GM15510 (cell line): ENCODE measurements around the gene FUT1.

Source experiments
- POLR2A ChIP-seq: IDR thresholded peaks from 3 replicates; pipeline ENCODE4 v1.6.1; 2011; ENCODE audit warnings: borderline replicate concordance; ENCODE audit not compliant: insufficient read length; ENCODE audit errors: extremely low read depth

FUT1 gene

GRCh38 chr19:48752496-48753365 lies at the start of gene FUT1:
Gene FUT1, minus strand, starts transcription at chr19:48752641. Its CDS starts 1,360 bp downstream, at chr19:48751281.
- no peak for TF ChIP-seq POLR2A

GRCh38 chr19:48799358-48800300 lies 47.2 kb upstream of the FUT1 start:
- TF ChIP-seq POLR2A = no peak

- no peak for TF ChIP-seq POLR2A
These were observed 46.5 kb upstream of the FUT1 start for GRCh38 chr19:48798937-48799336.

- no peak for TF ChIP-seq POLR2A
These were observed 44.7 kb upstream of the FUT1 start for GRCh38 chr19:48797103-48797502.

- TF ChIP-seq POLR2A = no peak
These were observed 44.0 kb upstream of the FUT1 start for GRCh38 chr19:48796298-48797083.

GRCh38 chr19:48795685-48796070 lies 43.2 kb upstream of the FUT1 start:
- no peak for TF ChIP-seq POLR2A

GRCh38 chr19:48795055-48795684 lies 42.7 kb upstream of the FUT1 start:
- TF ChIP-seq POLR2A = peak; percentile 43

GRCh38 chr19:48794291-48794690 lies 41.9 kb upstream of the FUT1 start:
- no peak for TF ChIP-seq POLR2A

- TF ChIP-seq POLR2A = no peak
These were observed 40.8 kb upstream of the FUT1 start for GRCh38 chr19:48793271-48793670.

- TF ChIP-seq POLR2A = no peak
These were observed 32.1 kb upstream of the FUT1 start for GRCh38 chr19:48784527-48784926.

- no peak for TF ChIP-seq POLR2A
These were observed 28.4 kb upstream of the FUT1 start for GRCh38 chr19:48780631-48781391.

- TF ChIP-seq POLR2A = no peak
These were observed 27.2 kb upstream of the FUT1 start for GRCh38 chr19:48779636-48780035.

- no peak for TF ChIP-seq POLR2A
These were observed 25.3 kb upstream of the FUT1 start for GRCh38 chr19:48777720-48778119.

GRCh38 chr19:48777139-48777538 lies 24.7 kb upstream of the FUT1 start:
- no peak for TF ChIP-seq POLR2A

- no peak for TF ChIP-seq POLR2A
These were observed 20.1 kb upstream of the FUT1 start for GRCh38 chr19:48772503-48772953.
